ENCODE measurements around the gene RIN3.

Gene RIN3

DNA sequence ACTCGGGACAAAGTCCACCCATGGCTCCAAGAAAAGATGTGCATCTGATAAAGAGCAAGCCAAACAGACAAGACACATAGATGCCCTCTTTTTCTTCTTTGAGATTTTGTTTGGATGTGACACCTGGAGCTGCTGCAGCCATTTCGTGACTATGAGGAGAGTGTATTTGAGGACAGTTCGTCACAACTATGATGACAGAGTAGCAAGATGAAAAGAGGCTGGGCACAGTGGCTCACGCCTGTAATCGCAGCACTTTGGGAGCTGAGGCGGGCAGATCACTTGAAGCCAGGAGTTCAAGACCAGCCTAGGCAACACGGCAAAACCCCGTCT, 213.3 kb downstream of the RIN3 start:
- no peak for DNase-seq

DNA sequence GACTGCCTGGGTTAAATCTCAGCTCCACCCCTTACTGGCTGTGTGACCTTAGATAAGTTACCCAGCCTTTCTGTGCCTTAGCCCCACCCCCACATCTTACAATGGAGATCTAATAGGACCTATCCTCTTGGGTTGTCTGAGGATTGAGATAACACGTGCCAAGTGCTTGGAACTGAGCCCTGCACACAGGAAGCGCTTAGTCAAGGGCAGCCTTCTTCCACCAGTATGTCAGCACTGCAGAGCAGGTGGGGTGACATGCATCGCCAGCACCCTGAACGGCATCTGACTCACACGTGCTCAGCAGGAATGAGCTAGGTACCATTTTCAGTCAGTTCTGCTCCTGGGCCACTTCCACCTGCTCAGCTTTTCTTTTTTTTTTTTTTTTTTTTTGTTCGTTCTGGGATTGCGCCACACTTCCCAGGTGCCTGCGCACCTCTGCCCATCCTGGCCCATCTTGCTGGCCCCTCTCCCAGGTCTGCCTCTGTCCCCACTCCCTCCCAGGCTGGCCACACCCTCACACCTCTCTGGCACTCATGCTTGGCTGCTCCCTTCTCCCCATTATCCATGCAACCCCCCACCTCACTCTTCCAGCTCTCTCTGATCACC, 215.3 kb downstream of the RIN3 start:
- no peak for DNase-seq

DNA sequence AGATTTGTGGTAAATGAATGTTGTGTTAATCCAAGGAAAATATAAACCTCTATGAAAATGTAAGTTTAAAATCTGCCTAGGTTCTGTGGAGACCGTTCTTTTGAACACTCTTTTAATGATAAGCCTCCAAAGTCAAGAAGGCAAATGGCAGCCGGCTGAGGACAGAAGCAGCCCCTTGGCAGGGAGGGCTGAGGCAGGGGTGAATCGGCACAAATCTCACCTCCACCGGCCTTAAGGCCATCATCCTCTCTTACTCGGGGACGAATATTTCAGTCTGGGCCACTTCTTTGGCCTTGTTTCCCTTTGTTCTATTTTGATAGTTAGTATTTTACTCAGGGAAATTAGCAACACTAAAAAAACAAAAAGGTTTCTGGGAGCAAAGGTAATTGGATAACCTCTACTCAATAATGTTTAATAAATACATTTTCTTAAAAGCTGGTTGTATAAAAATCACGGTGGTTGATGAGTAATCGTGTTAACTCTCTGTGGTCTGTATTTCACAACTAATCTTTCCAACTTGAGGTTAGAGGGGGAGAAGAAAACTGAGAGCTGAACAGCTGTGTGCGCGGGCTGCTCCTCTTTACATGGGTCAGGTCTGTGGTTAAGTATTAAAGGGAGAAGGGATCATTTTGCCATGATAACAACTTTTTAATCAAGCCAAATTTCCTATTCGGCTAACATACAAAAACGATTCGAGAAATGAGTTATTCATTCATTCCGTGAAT, 216.2 kb downstream of the RIN3 start:
- no peak for DNase-seq

DNA sequence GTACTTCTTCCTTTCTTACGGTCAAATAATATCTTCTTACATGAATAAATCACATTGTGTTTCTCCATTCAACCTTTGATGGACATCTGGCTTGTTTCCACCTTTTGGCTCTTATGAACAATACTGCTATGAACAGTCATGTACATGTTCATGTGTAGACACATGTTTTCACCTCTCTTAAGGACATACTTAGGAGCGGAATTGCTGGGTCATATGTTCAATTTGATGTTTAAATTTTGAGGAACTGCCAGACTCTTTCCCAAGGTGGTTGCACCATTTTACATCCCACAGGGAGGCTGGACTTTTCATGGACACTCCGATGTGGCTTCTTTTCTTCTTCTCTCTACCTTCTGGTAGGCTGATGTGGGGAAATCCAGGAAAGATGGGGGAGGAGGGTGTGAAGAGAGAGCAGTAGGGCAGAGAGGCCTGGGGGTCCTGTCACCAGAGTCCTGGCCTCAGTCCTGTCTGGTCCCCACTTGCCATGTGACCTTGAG, 218.1 kb downstream of the RIN3 start:
- no peak for DNase-seq

DNA sequence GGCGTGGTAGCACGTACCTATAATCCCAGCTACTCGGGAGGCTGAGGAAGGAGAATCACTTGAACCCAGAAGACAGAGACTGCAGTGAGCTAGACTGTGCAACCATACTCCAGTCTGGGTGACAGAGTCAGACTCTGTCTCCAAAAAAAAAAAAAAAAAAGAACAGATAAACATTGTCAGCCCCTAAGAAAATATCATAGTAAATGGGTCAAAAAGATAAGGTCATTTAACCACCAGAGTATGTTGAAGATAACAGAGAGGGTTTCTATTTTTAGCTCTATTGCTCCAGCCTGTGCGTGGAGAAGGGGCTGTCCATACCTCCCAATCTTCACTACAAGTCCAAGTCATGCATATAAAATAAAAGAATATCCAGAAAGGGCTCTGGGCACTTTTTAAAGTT, 219.4 kb downstream of the RIN3 start:
- no peak for DNase-seq

DNA sequence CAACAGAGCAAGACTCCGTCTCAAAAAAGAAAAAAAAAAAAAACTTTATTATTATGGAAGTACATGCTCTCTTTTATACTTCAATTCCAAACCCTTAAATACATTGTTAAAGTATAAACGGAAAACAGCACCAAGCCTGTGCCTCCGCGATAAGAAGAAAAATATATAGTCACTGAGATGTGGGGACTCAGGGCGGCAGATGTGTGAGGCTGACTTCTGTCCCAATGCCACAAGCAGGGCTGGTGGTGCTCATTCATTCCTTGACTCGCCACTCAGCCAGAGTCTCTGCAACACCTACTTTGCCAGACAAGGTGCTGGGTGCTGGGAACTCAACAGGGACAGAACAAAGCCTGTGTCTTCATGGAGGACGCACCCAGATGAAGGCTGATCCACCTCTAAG, 221.0 kb downstream of the RIN3 start:
- no peak for DNase-seq

DNA sequence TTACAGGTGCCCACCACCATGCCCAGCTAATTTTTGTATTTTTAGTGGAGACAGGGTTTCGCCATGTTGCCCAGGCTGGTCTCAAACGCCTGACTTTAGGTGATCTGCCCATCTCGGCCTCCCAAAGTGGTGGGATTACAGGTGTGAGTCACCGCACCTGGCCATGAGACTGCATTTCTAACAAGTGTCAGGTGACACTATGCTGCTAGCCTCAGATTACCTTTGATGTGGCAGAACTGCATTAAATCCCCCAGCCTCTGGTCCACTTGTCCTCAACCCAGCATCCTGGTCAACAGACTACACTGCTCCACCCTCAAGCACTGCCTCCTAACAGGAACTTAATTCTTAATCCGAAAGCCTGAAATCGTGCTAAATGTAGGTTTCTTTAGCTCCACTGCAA, 221.8 kb downstream of the RIN3 start:
- no peak for DNase-seq

DNA sequence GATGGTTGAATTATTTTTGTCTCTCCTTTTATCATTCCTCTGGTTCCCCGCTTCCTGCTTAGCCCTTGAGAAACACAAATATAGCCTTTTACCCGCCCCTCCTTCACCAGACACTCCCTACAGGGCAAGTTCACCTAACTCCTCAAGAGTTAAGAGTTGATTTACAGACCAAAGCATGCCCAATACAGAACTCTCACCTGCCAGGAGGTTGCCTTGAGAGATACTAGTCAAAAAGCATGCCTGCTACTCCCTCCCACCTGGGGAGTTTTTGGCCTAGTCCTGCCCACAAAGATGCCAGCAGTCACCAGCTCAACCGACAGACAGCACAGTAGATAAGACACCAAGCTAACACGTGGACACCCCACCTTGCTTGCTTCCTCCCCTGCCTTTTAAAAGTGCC, 223.6 kb downstream of the RIN3 start:
- no peak for DNase-seq

DNA sequence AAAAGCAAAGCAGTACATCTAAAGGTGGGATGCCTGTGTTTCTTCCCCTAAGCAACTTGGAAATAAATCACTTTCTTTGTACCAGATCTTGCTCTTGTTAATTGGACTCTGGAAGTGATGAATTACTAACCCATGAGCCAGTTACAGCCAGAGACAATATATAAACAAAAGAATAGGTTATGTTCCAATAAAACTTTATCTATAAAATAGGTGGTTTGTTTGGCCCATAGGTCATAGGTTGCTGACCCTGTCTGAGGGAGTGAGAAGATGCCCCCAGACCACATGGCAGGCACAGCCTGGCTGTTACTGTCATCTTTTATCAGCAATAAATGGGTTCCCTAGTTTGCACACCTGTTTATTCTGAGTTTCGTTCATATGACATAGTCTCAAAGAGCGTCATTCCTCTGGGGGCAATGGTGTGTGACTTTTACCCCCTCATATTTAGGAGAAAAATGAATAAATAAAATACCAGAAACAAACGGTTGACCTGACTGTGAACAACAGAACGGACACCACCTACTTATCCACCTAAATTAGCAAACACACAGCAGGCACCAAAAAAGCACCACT, 224.1 kb downstream of the RIN3 start:
- no peak for DNase-seq

Data from amniotic stem cell (primary cell).